Hepatocyte (in vitro differentiated cells): ENCODE results near the gene SNTG2.

Experiments
- EZH2phosphoT487 ChIP-seq: fragments of 200-600 bp; sonication (generic); IDR thresholded peaks from one replicate; pipeline ENCODE4 v1.6.1; 2018; ENCODE audit warnings: antibody characterized with exemption, mild to moderate bottlenecking, low read depth, moderate library complexity; ENCODE audit not compliant: unreplicated experiment, severe bottlenecking
- TF ChIP-seq, protein P1 (sequence below): fragments of 200-600 bp; sonication (generic); IDR thresholded peaks from 2 replicates; pipeline ENCODE4 v1.5.1; 2016; ENCODE audit warnings: antibody characterized with exemption, mild to moderate bottlenecking; ENCODE audit not compliant: poor library complexity

DNA sequence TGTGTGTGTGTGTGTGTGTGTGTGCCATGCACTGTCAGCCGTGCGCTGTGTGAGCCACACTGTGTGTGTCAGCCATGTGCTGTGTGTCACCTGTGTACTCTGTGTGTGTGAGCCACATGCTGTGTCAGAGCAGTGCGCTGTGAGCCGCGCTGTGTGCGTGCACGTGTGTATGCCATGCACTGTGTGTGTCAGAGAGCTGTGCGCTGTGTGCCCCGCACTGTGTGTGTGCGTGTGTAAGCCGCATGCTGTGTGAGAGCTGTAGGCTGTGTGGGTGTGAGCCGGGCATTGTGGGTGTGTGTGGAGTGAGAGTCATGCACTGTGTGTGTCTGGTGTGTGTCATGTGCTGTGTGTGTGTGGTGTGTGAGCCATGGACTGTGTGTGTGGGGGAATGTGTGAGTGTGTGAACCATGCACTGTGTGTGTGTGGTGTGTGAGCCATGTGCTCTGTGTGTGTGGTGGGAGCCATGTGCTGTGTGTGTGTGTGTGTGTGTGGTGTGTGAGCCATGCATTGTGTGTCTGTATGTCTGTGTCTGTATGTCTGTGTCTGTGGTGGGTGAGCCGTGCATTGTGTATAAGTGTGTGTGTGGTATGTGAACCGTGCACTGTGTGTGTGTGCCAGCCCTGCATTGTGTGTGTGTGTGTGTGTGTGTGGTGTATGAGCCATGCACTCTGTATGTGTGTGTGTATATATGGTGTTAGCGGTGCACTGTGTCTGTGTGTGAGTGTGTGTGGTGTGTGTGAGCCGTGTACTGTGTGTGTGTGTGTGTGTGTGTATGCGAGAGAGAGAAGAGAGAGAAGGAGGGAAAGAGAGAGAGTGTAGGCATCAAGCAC, 356.3 kb downstream of the SNTG2 start:
- TF ChIP-seq, protein P1, sequence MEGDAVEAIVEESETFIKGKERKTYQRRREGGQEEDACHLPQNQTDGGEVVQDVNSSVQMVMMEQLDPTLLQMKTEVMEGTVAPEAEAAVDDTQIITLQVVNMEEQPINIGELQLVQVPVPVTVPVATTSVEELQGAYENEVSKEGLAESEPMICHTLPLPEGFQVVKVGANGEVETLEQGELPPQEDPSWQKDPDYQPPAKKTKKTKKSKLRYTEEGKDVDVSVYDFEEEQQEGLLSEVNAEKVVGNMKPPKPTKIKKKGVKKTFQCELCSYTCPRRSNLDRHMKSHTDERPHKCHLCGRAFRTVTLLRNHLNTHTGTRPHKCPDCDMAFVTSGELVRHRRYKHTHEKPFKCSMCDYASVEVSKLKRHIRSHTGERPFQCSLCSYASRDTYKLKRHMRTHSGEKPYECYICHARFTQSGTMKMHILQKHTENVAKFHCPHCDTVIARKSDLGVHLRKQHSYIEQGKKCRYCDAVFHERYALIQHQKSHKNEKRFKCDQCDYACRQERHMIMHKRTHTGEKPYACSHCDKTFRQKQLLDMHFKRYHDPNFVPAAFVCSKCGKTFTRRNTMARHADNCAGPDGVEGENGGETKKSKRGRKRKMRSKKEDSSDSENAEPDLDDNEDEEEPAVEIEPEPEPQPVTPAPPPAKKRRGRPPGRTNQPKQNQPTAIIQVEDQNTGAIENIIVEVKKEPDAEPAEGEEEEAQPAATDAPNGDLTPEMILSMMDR = no peak
- TF ChIP-seq EZH2phosphoT487 = no peak
